ENCODE data around the gene ISG15.

Gene ISG15

DNA sequence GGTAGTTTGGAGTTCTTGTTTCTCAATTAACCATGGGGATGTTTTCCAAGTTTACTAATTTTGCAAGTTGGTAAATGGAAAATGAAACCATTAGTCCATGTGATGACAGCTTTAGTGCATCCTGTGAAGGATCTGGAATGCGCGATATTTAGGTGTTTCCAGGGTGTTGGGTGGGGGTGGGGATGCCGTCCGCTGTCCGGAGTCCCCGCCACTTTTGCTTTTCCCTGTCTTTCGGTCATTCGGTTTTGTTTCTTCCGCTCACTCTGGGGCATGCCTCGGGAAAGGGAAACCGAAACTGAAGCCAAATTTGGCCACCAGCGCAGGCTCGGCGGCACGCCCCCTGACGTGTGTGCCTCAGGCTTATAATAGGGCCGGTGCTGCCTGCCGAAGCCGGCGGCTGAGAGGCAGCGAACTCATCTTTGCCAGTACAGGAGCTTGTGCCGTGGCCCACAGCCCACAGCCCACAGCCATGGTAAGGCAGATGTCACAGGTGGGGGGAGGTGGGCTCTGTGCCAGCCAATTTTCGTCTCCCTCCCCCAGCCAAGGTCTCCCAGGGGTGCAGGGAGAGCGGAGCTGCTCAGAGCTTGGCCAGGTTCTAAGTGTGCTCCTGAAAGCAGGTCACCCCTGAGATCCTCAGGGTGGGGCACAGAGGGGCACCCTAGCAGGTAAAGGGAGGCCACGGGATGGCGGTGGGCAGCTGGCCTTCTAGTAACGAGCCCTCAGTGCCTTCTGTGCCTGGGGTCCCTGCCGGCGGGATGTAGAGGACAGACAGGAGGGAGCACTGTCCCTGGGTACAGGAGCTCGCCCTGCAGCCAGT, at the start of gene ISG15:
Gene ISG15 (plus strand): TSS at position 393 of the 817 bp plus-strand sequence. CDS start 77 bp downstream, at position 470.
- Histone ChIP-seq H3K4me3 (ENCODE audit: low read depth, low read length) (no peak within 1 kb of the TSS), H3K36me3 (no peaks in the 10 kb centered on the region), H3K27me3 (ENCODE audit: insufficient read depth, low read depth, severe bottlenecking) (no peaks in the 10 kb centered on the region), H3K9me3 (ENCODE audit: severe bottlenecking) (no peaks in the 10 kb centered on the region), H3K27ac (peak within 1 kb of the TSS; percentile 49)
- TF ChIP-seq, protein P1, sequence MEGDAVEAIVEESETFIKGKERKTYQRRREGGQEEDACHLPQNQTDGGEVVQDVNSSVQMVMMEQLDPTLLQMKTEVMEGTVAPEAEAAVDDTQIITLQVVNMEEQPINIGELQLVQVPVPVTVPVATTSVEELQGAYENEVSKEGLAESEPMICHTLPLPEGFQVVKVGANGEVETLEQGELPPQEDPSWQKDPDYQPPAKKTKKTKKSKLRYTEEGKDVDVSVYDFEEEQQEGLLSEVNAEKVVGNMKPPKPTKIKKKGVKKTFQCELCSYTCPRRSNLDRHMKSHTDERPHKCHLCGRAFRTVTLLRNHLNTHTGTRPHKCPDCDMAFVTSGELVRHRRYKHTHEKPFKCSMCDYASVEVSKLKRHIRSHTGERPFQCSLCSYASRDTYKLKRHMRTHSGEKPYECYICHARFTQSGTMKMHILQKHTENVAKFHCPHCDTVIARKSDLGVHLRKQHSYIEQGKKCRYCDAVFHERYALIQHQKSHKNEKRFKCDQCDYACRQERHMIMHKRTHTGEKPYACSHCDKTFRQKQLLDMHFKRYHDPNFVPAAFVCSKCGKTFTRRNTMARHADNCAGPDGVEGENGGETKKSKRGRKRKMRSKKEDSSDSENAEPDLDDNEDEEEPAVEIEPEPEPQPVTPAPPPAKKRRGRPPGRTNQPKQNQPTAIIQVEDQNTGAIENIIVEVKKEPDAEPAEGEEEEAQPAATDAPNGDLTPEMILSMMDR (IDR thresholded peaks at IDR 0.05; ENCODE audit: low read depth, low read length): no peak
- no peak for DNase-seq

- no peak overlapping the region for H3K4me3 ChIP-seq (ENCODE audit: low read depth, low read length)
- TF ChIP-seq, protein P1 (IDR thresholded peaks at IDR 0.05; ENCODE audit: low read depth, low read length): no peak
- peaks cover 29% of the 10 kb centered on the region for H3K36me3 ChIP-seq
- no peak overlapping the region for H3K27ac ChIP-seq
- no peaks in the 10 kb centered on the region for H3K27me3 ChIP-seq (ENCODE audit: insufficient read depth, low read depth, severe bottlenecking)
- H3K9me3 ChIP-seq (ENCODE audit: severe bottlenecking): no peaks in the 10 kb centered on the region
- no peak for DNase-seq
Observed at GRCh38 chr1:963746-964525, 49.4 kb upstream of the ISG15 start.

DNA sequence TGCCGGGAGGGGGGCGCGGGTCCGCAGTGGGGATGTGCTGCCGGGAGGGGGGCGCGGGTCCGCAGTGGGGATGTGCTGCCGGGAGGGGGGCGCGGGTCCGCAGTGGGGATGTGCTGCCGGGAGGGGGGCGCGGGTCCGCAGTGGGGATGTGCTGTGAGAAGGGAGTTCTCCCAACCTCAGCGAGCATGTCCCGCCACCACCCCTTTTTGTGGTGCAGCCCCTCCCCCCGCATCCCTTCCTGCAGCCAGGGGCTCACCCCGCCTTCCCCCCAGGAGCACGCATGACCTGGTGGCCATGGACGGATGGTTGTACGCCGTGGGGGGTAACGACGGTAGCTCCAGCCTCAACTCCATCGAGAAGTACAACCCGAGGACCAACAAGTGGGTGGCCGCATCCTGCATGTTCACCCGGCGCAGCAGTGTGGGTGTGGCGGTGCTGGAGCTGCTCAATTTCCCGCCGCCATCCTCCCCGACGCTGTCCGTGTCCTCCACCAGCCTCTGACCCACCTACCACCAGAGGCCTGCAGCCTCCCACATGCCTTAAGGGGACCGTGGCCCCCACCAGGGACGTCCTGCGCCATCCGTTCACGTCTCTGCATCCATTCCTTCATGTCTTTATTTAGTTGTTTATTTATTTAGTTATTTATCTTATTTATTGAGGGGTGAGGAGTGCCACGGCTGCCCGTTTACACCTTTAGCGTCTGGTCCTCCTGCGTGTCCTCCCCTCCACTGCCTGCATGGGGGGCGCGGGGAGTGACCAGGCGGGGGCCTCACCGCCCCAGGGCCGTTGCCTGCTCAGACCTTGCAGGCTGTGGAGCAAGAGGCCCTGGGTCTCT, 48.4 kb upstream of the ISG15 start:
- H3K27me3 ChIP-seq (ENCODE audit: insufficient read depth, low read depth, severe bottlenecking): no peaks in the 10 kb centered on the region

GRCh38 chr1:965526-966134, 47.7 kb upstream of the ISG15 start:
- TF ChIP-seq, protein P1 (IDR thresholded peaks at IDR 0.05; ENCODE audit: low read depth, low read length): no peak

More for the DNA sequence above, 48.4 kb upstream of the ISG15 start:
- no peak for DNase-seq
- no peak overlapping the region for H3K4me3 ChIP-seq (ENCODE audit: low read depth, low read length)
- H3K9me3 ChIP-seq (ENCODE audit: severe bottlenecking): no peaks in the 10 kb centered on the region
- peaks cover 29% of the 10 kb centered on the region for H3K36me3 ChIP-seq
- TF ChIP-seq, protein P1 (IDR thresholded peaks at IDR 0.05; ENCODE audit: low read depth, low read length): no peak
- no peak overlapping the region for H3K27ac ChIP-seq

GRCh38 chr1:966135-966703, 47.1 kb upstream of the ISG15 start, which contains the start of gene PLEKHN1:
Gene PLEKHN1, plus strand, starts transcription at chr1:966482. Its CDS starts 50 bp downstream, at chr1:966532.
- TF ChIP-seq, protein P1 (IDR thresholded peaks at IDR 0.05; ENCODE audit: low read depth, low read length): no peak
- H3K4me3 ChIP-seq (ENCODE audit: low read depth, low read length): peak within 1 kb of the TSS; percentile 40
- H3K27me3 ChIP-seq (ENCODE audit: insufficient read depth, low read depth, severe bottlenecking): no peaks in the 10 kb centered on the region
- H3K36me3 ChIP-seq: peaks cover 29% of the 10 kb centered on the region
- no peaks in the 10 kb centered on the region for H3K9me3 ChIP-seq (ENCODE audit: severe bottlenecking)
- no peak for DNase-seq
- H3K27ac ChIP-seq: no peak within 1 kb of the TSS

More at GRCh38 chr1:965526-966134, 47.7 kb upstream of the ISG15 start:
- no peaks in the 10 kb centered on the region for H3K9me3 ChIP-seq (ENCODE audit: severe bottlenecking)
- H3K4me3 ChIP-seq (ENCODE audit: low read depth, low read length): no peak overlapping the region
- H3K27me3 ChIP-seq (ENCODE audit: insufficient read depth, low read depth, severe bottlenecking): no peaks in the 10 kb centered on the region
- DNase-seq: no peak
- no peak overlapping the region for H3K27ac ChIP-seq
- H3K36me3 ChIP-seq: peaks cover 29% of the 10 kb centered on the region

All from WERI-Rb-1 (cell line).